Right kidney (tissue), 1 donor: Measurements from ENCODE around the gene PGLYRP4.
"Not testable (repeated sequence)": the region's sequence is repeated elsewhere in the genome, so short reads cannot be mapped to it uniquely, and the experiment has no call there.

Experiments
- DNase-seq: peaks from one replicate; pipeline ENCODE4 v3.0.0-alpha.2; 2016

PGLYRP4 gene

GRCh38 chr1:153337980-153338853 is 10.4 kb downstream of the PGLYRP4 start:
- no peak for DNase-seq

DNA sequence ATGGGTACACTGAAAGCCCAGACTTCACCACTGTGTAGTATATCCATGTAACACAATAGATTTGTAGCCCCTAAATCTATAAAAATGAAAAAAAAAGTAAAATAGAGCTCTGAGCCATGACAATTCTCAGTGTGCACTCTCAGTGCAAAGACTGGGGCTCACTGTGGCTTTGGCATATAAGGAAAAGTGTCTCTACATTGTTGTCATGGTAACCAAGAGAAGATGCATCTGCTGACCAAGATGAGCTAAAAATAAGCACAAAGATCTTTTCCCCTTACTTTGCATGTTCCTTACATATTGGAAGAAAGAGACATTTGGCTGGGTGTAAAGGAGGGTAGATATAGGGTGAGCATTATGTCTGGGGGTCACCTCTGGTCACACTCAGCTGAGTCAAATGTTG is 12.0 kb downstream of the PGLYRP4 start:
- no peak for DNase-seq

DNA sequence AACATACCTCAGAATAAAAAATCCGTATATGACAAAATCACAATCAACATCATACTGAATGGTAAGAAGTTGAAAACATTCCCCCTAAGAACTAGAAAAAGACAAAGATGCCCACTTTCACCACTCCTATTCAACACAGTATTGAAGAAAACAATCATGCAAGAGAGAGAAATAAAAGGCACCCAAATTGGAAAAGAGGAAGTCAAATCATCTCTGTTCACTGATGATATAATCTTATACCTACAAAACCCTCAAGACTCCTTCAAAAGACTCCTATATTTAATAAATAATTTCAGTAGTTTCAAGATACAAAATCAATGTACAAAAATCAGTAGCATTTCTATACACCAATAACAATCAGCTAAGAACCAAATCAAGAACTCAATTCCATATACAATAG is 14.7 kb downstream of the PGLYRP4 start:
- DNase-seq, result no peak

DNA sequence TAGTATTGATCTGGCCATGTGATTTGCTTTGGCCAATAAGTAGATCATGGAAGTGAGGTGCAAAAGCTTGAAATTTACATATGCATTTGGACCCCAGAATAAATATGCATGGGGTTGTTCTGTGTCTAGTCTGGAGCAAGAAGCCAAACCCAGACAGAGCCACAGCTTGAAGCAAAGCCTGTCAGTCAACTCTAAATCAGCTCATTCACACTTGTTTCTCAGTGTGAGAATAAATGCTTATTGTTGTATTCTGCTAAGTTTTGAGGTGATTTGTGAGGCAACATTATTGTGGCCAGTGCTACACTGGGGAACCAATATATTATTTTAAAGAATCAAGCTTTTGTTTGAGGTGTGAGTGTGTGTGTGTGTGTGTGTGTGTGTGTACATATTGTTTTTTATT is 23.7 kb downstream of the PGLYRP4 start:
- DNase-seq, result no peak

DNA sequence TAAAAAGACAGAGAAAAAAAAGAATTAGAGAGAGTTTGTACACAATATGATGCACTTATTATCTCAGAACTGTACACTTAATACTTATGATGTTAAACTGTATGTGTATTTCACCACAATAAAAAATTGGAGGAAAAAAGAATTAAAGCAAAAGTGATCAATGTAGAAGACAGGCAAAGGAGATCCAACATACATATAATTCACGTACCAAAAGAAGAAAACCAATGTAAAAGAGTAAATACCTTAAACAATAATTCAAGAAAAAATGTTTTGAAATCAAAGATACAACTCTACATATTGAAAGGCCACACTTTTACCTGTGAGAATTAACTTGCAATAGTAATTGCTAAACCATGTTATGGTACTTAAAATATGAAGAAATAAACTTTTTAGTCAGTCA is 26.1 kb downstream of the PGLYRP4 start:
- DNase-seq, result no peak

DNA sequence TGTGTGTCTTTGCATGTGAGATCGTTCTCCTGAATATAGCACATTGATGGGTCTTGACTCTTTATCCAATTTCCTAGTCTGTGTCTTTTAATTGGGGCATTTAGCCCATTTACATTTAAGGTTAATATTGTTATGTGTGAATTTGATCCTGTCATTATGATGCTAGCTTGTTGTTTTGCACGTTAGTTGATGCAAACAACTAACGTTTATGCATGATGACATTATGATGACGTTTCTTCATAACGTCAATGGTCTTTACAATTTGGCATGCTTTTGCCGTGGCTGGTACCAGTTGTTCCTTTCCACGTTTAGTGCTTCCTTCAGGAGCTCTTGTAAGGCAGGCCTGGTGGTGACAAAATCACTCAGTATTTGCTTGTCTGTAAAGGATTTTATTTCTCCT is 30.5 kb downstream of the PGLYRP4 start:
- not testable (repeated sequence) for DNase-seq

GRCh38 chr1:153316013-153316412 is 32.6 kb downstream of the PGLYRP4 start:
- DNase-seq, result not testable (repeated sequence)

DNA sequence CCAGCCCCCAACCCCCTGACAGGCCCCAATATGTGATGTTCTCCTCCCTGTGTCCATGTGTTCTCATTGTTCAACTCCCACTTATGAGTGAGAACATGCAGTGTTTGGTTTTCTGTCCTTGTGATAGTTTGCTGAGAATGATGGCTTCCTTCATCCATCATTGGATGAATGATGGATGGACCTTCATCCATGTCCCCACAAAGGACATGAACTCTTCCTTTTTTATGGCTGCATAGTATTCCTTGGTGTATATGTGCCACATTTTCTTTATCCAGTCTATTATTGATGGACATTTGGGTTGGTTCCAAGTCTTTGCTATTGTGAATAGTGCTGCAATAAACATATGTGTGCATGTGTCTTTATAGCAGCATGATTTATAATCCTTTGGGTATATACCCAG is 34.3 kb downstream of the PGLYRP4 start:
- not testable (repeated sequence) for DNase-seq

DNA sequence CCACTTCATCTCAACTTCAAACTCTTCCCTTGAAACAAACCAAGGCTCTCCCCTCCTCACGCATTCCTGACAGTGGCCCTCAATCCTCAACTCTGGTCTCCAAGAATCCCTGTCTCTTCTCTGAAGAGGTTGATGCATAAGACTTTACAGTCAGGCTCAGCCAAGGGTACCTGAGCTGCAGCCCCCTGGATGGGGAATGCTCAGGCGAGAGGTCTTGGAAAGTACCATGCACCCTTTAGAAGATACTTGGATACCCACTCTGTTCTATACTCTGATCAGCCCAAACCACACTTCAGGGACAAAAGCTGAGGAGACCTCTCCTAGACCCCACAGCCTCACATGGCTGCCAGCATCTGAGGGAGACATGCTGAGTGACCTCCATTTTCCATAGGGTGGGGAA is 35.4 kb downstream of the PGLYRP4 start:
- no peak for DNase-seq

- DNase-seq, result no peak
Measured at GRCh38 chr1:153312570-153313186, 36.0 kb downstream of the PGLYRP4 start, which contains the start of gene PGLYRP3. Gene PGLYRP3, minus strand, starts transcription at chr1:153312952. Its CDS starts 2,287 bp downstream, at chr1:153310665.

- no peak for DNase-seq
Measured at GRCh38 chr1:153310526-153310925, 38.1 kb downstream of the PGLYRP4 start.

DNA sequence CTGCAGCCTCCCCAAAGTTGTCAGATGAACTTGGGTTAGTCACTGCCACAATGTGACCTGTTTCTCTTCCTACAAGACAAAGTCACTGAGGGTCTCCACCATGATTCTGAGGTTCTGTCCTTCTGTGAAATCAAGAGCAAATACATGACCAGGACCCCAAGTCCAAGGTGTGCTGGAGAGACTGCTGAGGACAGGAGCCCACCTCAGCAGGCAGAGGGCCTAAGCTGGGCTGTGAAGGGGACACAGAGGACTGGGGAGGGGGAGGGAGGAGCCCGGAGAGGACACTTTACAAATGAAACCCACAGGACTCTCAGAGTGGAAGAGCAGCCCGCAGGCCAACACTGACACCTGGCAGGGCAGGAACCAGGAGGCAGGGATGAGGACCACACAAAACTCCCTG is 39.2 kb downstream of the PGLYRP4 start:
- no peak for DNase-seq

DNA sequence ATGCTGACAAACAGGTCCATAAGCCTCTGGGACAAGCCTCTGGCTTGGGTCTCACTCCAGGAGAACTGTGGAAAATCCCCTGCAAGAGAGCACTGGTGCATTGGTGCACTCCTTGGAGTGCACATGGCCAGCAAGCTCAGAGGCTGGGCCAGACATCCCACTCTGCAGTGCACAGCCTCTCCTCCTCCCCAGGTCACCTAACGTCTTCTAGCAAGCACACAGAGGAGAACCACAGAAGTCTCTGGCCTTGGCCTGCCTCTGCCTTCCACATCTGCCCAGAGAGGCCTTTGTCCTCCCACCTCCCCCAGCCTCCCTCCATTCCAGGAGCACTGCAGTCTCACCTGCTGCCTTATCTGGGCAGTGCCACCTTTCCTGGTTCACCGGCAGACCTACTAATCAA is 40.1 kb downstream of the PGLYRP4 start:
- no peak for DNase-seq

- no peak for DNase-seq
Measured at GRCh38 chr1:153307221-153307600, 41.4 kb downstream of the PGLYRP4 start.

GRCh38 chr1:153306303-153307220 is 42.1 kb downstream of the PGLYRP4 start:
- DNase-seq, result no peak

- DNase-seq, result no peak
Measured at GRCh38 chr1:153305682-153306081, 43.0 kb downstream of the PGLYRP4 start.

DNA sequence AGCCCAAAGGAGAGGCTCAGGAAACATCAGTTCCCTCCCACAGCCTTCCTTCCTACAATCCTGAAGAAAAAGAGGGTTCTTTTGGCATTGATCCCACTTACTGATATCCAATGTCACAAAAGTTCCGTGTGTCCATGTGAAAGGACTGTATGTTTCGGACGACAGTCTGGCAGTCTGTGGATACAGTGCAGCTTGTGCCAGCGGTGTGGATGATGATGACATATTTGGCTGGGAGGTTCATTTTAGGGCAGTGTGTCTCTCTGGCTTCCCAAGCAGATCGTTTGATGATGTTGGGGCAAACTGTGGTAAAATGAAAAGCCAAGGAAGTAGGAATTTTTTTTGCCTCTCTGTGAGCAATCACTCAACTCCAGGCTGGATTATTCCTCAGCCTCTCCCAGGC is 46.3 kb downstream of the PGLYRP4 start:
- DNase-seq, result no peak

DNA sequence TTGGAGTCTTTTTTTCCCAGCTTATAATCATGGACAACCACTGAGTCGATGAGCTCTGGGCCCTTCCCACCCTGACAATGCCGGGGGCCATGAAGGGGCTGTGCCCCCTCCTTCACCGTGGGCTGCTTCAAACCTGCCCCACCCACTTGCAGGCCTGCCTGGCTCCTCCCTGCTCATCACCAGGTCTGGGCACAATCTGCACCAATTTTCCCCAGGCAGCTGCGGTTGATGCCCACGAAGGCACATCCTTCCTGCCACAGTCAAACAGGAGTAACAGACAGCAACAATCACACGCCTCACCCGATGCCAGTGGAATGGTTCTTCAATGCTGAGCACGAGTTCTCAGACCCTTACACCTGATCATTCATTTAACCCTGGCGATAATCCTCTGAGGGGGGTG is 54.8 kb downstream of the PGLYRP4 start:
- no peak for DNase-seq

DNA sequence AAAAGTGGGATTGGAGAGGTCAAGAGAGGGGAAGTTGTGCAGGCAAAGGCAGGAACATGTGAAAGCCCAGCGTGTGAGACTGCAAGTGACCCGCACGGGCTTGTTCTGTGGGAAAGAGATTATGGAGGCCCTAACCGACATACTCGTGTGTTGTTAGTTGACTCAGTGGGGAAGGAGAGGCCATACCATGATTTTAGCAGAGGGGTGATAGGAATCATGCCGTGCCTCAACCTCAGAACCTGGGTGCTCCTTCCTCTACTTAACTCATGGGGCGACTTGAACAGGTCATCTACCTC is 55.2 kb downstream of the PGLYRP4 start:
- DNase-seq, result no peak

DNA sequence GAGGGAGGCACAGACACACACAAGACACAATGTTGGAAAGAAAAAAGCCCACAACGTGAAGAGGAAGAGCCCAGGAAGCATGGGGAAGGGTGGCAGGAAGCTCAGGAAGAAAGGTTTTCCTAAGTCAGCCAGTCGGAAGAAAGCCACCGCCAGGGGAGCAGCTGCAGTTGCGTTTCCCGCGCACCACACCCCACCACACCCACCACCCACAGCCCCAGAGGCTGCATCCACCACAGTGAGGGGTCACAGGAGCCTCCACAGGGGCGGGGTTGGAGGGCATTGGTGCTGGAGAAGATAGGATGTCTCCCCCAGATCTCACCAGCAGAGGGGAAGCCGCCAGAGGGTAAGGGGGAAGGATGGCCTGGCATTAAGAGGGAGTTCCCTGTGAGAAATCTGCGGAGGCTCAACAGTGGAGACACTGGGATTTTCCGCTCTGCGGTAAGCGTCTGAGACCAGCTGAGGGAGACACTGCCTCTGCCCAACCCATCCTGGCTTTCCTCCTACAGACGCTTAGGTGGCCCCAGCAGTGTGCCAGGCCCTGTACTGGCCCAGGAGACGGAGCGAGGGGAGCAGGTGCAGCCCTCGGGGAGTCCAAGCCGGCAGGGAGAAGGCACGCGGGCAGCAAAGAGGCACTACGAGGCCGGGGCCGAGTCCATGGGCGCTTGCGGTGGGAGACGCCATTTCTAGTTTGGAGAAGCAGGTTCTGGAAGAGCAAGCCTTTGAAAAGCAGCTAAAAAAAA is 55.7 kb downstream of the PGLYRP4 start:
- DNase-seq, result no peak

DNA sequence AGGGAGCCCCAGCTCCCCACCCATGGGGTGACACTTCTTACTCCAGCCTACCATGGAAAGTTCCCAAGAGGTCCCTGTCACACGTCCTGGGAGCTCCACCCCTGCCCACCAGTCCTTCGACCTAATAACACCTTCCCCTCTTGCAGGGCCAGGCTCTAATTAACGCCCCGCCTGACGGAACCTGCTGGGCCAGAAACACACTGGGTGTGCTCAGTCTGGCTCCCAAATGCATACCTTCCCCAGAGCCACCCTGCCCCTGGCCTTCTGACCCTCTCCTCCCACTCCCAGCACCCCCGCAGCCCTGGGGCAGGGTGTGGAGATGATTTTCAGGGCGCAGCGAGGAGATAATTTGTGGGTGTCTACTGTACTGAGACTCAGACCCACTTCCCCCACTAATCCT is 56.5 kb downstream of the PGLYRP4 start:
- DNase-seq, result no peak

DNA sequence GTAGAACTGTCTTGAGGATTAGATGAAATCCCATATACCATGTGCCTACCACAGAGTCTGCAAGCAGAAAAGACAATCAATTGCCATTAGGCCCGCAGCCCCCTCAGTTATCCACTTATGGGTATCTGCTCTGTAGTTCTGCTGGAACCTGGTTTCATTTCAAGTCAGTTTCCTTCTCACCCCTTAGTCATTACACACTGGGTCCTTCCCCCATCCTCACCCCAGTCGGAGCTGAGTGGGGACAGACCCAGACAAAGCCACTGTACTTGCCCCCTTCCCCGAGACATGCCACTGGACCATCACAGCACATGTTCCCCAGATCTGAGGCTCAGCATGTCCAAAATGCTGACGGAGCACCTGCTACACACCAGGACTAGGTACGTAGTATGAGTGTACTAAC is 57.1 kb downstream of the PGLYRP4 start:
- no peak for DNase-seq
